GM19324 (cell line): ENCODE measurements around the gene ZNF691.
A peak's percentile ranks its signal among the peaks of the same experiment; 100 is the strongest.
"Not testable (repeated sequence)": the region's sequence is repeated elsewhere in the genome, so short reads cannot be mapped to it uniquely, and the experiment has no call there.

Source experiments
- ATAC-seq: cut with Tn5 transposase; IDR thresholded peaks from one replicate; pipeline ENCODE4 v1.9.1; 2021; ENCODE audit warnings: mild to moderate bottlenecking, moderate library complexity; ENCODE audit not compliant: unreplicated experiment, low FRiP score

Gene ZNF691, protein sequence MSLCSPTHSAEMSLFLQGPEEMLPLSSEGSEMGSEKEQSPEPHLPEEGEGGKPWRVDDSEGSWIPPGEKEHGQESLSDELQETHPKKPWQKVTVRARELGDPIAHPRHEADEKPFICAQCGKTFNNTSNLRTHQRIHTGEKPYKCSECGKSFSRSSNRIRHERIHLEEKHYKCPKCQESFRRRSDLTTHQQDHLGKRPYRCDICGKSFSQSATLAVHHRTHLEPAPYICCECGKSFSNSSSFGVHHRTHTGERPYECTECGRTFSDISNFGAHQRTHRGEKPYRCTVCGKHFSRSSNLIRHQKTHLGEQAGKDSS

GRCh38 chr1:42846257-42847110 is at the start of gene ZNF691:
Gene ZNF691 (plus strand): TSS chr1:42846613. CDS start chr1:42849659, 3,046 bp downstream.
- ATAC-seq, result peak; percentile 82

DNA sequence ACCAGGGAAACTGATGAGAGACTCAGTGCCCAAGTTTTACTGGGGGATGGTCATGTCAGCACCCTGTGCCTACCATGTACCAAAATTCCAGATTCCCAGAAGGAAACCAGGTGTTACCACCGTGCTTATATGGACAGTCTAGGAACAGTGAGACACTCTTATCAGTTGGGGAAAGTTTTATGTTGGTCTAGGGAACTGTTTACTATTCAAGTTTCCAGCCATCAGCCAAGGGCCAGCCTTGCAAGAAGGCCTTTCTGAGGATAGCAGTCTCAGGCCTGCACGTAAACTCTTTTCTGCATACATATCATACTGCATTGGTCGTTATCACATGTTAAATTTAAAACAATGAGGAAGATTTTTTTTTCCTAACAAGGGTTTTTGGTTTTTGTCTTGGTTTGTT is 49.0 kb upstream of the ZNF691 start:
- no peak for ATAC-seq

DNA sequence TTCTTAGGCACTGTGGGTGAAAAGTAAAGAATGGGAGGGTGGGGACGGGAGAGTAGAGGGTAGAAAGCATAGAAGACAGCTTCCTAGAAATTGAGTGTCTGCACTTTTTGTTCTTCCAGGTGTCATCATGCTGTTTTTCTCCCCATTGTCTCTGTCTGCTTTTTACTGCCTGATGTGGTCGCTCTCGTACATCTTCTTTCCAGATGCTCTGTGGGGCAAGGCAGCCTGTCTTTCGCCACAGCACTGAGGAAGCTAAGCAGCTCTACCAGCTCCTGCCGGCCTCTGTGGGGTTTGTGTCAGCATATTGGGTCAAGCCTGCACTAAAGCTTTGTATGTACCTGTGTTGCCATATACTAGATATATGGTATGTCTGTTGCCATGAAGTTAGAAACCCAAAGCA is 48.4 kb upstream of the ZNF691 start:
- no peak for ATAC-seq

- ATAC-seq, result no peak
Observed at GRCh38 chr1:42801832-42802473, 44.5 kb upstream of the ZNF691 start.

DNA sequence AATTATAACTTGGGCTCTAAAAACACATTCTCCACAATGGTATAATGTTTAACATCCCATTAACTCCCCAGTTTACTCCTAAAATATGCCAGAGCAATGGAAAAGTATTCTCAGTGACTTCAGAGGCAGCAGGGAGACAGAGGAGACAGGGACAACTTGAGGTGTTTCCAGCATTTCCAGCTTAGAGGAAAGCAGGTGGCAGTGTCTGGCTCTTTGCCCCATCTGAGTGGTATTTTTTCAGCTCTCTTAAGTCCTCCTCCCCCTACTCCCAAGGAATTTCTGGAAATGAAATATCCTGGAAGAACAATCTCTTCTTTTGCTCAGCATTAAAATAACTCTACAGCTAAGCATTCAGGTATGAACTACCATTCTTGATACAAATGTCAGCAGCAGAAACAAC is 40.2 kb upstream of the ZNF691 start:
- ATAC-seq, result no peak

DNA sequence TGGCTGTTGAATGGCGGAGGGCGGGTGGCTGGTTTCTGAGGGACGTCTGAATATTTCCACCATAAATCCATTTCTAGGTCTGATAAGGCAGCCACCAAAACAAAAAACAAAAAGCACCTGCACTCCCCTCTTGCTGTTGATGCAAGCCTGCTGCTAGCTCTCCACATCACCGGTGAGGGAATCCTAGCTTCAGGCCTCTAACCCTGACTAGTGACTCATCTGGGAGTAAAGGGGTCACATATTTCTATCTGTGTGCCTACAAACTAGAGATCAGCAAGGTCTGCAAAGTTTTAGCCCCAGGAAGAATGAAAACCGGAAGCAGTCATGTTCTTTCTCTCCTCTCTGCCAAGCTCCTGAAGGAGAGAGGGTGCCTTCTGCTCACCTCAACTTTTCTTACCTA is 39.8 kb upstream of the ZNF691 start:
- no peak for ATAC-seq

- no peak for ATAC-seq
Observed at GRCh38 chr1:42807056-42807668, 39.3 kb upstream of the ZNF691 start.

DNA sequence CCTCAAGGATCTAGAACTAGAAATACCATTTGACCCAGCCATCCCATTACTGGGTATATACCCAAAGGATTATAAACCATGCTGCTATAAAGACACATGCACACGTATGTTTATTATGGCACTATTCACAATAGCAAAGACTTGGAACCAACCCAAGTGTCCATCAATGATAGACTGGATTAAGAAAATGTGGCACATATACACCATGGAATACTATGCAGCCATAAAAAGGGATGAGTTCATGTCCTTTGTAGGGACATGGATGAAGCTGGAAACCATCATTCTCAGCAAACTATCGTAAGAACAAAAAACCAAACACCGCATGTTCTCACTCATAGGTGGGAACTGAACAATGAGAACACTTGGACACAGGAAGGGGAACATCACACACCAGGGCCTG is 31.6 kb upstream of the ZNF691 start:
- ATAC-seq, result not testable (repeated sequence)

DNA sequence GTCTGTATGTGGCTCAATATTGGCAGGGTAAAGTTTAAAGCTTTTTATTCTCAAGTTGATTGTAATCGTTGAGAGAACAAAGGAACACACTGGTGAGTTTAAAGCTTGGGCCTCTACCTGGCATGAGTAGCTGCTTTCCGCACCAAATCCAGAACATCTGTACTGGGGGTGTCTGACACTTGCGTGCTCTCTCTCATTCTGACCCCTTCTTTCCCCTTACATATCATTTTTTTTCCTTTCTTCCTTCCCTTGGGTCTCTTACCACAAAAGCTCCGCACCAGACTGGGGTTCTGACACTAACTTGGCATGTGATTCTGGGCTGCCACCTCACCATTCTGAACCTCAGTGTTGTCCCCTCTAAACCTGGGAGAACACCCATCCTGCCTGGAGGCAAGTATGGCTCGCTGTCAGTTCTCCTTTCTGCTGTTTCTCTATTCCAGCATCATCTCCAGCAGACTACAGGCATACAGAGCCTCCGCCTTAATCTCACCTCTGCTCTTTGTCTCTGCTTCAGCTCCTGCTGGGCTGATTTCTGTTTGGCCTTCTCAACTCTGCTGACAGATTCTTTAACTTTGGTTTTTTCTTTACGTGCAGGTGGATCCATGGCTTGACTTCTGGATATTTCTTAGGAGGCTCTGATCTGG is 30.4 kb upstream of the ZNF691 start:
- ATAC-seq, result no peak

DNA sequence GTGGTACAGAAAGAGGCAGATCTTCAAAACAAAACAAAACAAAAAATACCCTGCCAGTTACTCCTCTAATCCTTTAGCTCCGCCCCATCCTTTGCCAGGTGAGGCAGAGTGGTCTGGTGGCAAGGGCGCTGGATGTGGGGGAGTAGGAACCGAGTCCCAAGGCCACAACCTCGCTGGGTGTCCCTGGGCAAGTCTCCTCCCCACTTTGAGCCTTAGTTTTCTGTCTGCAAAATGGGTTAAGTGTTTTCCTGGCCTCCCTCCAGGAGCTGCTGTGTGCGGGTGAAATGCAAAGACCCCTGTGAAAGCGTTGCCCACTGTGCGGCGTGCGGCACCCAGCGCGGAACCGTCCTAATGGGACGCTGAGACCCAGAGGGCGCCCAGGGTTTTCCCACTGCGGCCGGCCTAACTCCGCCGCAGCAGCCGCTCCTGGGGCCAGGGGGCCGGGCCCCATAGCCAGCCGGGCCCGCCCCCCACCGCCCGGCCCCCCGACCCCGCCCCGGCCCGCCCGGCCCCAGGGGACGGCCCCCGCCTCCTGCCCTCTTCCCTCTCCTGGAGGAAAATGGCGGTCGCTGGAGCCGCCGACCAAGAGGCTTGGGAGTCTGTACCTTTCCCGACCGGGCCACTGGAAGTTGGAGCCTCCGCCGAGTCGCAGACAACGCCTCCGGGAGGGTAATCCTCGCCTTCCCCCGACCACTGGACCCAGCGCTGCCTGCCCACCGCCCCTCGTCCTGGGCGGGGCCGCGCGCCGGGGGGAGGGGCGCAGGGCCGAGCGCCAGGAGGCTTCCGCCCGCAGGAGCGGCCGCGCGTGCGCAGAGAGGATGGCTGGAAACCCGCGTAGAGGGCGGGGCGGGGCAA is 29.6 kb upstream of the ZNF691 start, which contains the start of the genes ERMAP and SVBP:
TSS of gene ERMAP (plus strand) at position 538 of the 855 bp plus-strand sequence. CDS start 13,327 bp downstream, outside the sequence.
TSS of gene SVBP (minus strand) at position 813 of the 855 bp plus-strand sequence. CDS start 853 bp downstream, outside the sequence.
- ATAC-seq, result peak; percentile 92

DNA sequence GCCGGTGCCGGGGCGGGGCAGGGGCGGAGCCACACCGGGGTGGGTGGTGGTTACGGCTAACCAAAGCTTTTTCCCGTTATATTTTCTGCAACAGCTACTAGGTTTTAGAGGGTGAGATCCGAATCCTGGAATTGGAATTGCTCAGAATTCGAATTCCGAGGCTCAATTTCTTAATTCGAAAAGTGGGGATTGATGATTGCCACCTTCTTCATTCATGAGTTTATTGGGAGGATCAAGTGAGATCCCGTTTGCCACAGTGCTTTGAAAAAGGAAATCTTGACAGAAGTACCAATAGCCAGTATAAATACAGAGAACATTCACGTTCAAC is 29.0 kb upstream of the ZNF691 start:
- no peak for ATAC-seq

GRCh38 chr1:42817976-42818375 is 28.4 kb upstream of the ZNF691 start:
- ATAC-seq, result no peak

GRCh38 chr1:42820813-42821212 is 25.6 kb upstream of the ZNF691 start:
- ATAC-seq, result no peak

GRCh38 chr1:42821690-42822089 is 24.7 kb upstream of the ZNF691 start:
- ATAC-seq, result no peak

- no peak for ATAC-seq
Observed at GRCh38 chr1:42822800-42823392, 23.5 kb upstream of the ZNF691 start.

DNA sequence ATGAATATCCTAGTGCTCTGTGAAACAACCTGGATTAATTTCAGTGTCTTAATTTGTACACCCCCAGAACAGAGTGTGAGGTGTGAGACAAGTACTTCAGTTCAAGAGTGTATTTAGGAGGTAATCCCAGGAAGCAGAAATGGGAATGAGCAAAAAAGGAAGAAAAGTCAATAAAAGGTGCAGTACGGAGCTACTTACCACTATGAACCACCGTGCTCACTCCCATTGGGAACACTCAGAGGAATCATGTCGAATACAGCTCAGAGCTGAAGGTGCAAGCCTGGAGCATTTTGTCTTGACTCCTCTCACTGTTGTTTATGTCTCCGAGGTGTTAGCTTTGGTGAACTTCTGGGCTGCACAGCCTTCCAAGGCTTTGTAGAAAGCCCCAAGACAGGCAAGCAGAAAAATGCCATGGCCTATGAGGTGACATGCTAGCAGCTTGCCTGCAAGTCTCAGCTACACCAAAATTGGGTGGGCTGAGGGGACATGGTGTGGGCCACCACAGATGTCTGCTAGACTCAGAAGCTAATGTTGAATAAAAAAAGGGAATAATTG is 21.9 kb upstream of the ZNF691 start:
- ATAC-seq, result no peak

GRCh38 chr1:42825036-42825851 is 21.2 kb upstream of the ZNF691 start:
- no peak for ATAC-seq

DNA sequence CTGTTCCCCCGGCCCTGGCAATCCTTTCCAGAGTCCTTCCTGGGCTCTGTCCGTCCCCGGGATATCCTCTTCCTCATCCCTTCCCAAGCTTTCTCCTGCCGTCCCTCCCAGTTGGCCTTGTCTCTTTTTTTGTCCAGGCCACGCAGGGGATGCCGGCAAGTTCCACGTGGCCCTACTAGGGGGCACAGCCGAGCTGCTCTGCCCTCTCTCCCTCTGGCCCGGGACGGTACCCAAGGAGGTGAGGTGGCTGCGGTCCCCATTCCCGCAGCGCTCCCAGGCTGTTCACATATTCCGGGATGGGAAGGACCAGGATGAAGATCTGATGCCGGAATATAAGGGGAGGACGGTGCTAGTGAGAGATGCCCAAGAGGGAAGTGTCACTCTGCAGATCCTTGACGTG is 15.8 kb upstream of the ZNF691 start:
- no peak for ATAC-seq
